ENCODE results near the gene MS4A10. TPM values are rescaled to one million over a fixed set of nuclear protein-coding genes. Genes with fewer than 3 reads are reported as not detected.

The MS4A10 gene
- total RNA-seq, 3 donors from 2014 or later, result not detected

DNA sequence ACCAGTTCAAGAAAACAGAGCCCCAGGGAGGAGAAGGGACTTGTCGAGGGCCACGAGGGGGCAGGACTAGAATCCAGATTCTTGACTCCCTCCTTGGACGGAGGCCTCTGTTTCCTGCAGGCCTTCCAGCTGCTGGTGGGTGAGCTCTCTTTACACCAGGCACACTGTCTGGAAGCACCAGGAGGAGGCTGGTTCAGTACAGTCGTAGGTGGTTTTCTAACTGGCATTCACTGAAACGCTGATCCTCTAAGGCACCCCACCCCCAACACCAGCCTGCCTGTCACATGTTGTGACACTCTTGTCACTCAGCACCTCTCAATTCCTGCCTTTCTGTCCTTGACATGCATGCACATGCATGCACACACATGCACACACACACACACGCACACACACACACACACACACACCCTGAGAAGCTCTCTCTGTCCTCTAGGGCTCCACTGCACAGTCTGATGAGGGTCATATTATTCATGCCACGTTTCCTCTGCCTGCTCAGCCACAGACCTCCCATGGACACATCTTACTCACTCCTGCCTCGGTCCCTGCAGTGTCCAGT, 751 bp downstream of the MS4A10 start:
- Histone ChIP-seq H3K4me3 (no peak overlapping the region), H3K9me3 (no peaks in the 10 kb centered on the region), H3K27ac (no peak overlapping the region), H3K27me3 (no peaks in the 10 kb centered on the region), H3K36me3 (no peaks in the 10 kb centered on the region), H3K4me1 (no peaks in the 10 kb centered on the region)
- intact Hi-C loops (cut with DNase I; ENCODE audit: low total_unique reads), result no loop called here
- TF ChIP-seq POLR2A (IDR thresholded peaks at IDR 0.05), result no peak
- TF ChIP-seq, protein P1, sequence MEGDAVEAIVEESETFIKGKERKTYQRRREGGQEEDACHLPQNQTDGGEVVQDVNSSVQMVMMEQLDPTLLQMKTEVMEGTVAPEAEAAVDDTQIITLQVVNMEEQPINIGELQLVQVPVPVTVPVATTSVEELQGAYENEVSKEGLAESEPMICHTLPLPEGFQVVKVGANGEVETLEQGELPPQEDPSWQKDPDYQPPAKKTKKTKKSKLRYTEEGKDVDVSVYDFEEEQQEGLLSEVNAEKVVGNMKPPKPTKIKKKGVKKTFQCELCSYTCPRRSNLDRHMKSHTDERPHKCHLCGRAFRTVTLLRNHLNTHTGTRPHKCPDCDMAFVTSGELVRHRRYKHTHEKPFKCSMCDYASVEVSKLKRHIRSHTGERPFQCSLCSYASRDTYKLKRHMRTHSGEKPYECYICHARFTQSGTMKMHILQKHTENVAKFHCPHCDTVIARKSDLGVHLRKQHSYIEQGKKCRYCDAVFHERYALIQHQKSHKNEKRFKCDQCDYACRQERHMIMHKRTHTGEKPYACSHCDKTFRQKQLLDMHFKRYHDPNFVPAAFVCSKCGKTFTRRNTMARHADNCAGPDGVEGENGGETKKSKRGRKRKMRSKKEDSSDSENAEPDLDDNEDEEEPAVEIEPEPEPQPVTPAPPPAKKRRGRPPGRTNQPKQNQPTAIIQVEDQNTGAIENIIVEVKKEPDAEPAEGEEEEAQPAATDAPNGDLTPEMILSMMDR (IDR thresholded peaks at IDR 0.05), result no peak
- no peak for DNase-seq (ENCODE audit: low spot score in 2 of 2)

DNA sequence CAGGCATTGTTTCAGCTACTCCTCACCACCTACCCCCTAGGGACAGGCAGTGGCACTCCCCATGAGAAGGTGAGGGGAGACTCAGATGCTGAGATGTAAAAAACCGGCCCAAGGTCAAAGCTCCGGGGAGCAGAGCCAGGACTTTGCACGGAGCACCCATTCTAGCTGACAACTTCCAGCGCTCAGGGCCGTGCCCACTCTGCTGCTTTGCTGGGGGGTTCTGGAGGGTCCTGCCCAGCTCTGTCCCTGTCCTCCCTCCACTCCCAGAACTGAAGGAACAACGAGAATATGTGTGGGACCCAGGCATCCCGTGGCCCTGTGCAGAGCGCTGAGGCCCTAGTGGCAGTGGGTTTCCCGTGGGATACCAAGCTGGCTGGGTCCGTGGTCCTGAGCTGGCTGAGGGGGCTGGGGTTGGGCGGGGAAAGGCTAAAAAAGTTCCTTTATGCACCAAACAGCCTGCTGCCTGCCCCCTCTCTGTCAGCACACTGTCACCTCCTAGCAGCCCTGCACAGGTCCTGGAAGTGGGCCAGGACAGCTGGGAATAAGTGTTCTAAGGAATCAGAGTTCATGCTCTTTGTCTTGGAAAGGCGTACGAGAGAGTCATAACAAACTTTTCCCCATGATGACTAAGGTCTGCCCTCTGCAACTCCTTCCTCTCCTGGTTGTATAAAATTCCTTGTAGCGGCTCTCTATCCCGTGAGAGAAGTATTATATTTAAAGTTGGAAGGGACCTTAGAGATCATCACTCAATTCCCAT, 1.9 kb downstream of the MS4A10 start:
- intact Hi-C loops (cut with DNase I; ENCODE audit: low total_unique reads), result no loop called here
- no peak overlapping the region for H3K27ac ChIP-seq

DNA sequence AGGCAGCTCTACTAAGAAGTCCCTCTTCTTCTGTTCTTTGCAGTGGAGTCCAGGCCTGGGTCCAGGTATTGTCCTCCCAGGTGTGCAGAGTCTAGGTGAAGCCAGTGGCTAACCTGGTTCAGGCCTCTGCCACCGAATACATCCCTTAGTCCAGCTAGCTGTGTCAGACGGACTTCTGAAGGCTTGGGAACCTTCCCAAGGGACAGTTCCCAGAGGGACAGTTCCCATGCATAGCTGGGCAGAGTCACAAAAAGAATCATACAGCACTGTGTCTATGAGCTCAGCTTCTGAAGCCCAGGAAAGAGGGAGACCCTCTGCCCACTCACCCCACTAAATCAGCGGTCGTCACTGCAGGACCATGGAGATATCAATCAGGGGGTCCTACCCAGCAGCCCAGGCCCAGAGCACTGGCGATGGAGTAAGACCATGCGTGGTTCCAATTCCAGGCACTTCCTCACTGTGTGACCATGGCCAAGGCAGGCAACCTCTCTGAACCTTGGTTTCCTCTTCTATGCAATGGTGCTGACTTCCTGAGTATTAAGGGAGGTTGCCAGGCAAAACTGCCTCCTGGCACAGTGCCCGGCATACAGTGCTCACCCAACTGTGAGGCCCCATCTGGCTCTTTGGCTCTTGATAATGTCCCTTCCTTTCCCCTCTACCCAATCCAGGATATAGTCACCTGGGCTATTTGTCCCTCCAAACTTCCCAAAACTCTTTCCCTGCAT, 3.4 kb downstream of the MS4A10 start:
- H3K4me3 ChIP-seq, result no peak overlapping the region
- no peaks in the 10 kb centered on the region for H3K27me3 ChIP-seq
- no peaks in the 10 kb centered on the region for H3K4me1 ChIP-seq
- no peaks in the 10 kb centered on the region for H3K9me3 ChIP-seq
- no peak for TF ChIP-seq POLR2AphosphoS5 (IDR thresholded peaks at IDR 0.05)
- TF ChIP-seq, protein P1 (IDR thresholded peaks at IDR 0.05), result no peak
- no peak for TF ChIP-seq POLR2A (IDR thresholded peaks at IDR 0.05)
- DNase-seq (ENCODE audit: low spot score in 2 of 2), result no peak
- H3K36me3 ChIP-seq, result no peaks in the 10 kb centered on the region
- H3K27ac ChIP-seq, result no peak overlapping the region
- intact Hi-C loops (cut with DNase I; ENCODE audit: low total_unique reads), result loop anchor here (1.0 kb wide), 1 partner anchor 15 kb away; no protein-coding TSS in a partner anchor

More for the DNA sequence above, 1.9 kb downstream of the MS4A10 start:
- H3K9me3 ChIP-seq, result no peaks in the 10 kb centered on the region
- TF ChIP-seq POLR2A (IDR thresholded peaks at IDR 0.05) (no peak), POLR2AphosphoS5 (IDR thresholded peaks at IDR 0.05) (no peak)
- TF ChIP-seq, protein P1 (IDR thresholded peaks at IDR 0.05), result no peak
- no peak overlapping the region for H3K4me3 ChIP-seq
- no peaks in the 10 kb centered on the region for H3K4me1 ChIP-seq
- no peaks in the 10 kb centered on the region for H3K36me3 ChIP-seq
- DNase-seq (ENCODE audit: low spot score in 2 of 2), result no peak
- no peaks in the 10 kb centered on the region for H3K27me3 ChIP-seq

DNA sequence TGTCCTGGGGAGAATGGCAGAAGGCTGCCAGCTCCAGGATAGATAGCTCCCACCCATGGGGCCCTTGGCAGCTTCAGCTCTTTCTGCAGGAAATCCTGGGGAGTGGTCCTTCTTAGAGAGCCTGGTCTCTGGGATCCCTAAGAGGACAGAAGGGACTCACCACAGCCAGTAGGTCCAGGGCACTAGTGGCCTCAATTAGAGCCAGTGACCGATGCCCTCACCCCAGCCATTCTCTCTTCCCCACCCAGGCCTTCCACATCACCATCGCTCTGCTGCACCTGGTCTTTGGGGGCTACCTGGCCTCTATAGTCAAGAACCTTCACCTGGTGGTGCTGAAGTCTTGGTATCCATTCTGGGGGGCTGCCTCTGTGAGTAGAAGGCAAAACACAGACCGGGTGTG, 5.6 kb downstream of the MS4A10 start:
- no peak for DNase-seq (ENCODE audit: low spot score in 2 of 2)
- no peak overlapping the region for H3K27ac ChIP-seq
- no peaks in the 10 kb centered on the region for H3K36me3 ChIP-seq
- H3K4me3 ChIP-seq, result no peak overlapping the region
- no peaks in the 10 kb centered on the region for H3K4me1 ChIP-seq
- no peaks in the 10 kb centered on the region for H3K9me3 ChIP-seq
- H3K27me3 ChIP-seq, result no peaks in the 10 kb centered on the region
- TF ChIP-seq POLR2A (IDR thresholded peaks at IDR 0.05), result no peak
- no peak for TF ChIP-seq POLR2AphosphoS5 (IDR thresholded peaks at IDR 0.05)
- TF ChIP-seq, protein P1 (IDR thresholded peaks at IDR 0.05), result no peak
- intact Hi-C loops (cut with DNase I; ENCODE audit: low total_unique reads), result no loop called here

All from breast epithelium (tissue), 4 donors.